SU-DHL-6 (cell line): ENCODE results near the gene NEK10.

Source experiments
- CTCF ChIP-seq: fragments of 200-600 bp; sonication (generic); IDR thresholded peaks from one replicate; pipeline ENCODE4 v1.5.1; 2017; ENCODE audit warnings: antibody characterized with exemption, mild to moderate bottlenecking, low read length, moderate library complexity; ENCODE audit not compliant: insufficient read depth, poor library complexity, severe bottlenecking
- EZH2phosphoT487 ChIP-seq: fragments of 200-600 bp; sonication (generic), shearing (Covaris generic); conservative IDR thresholded peaks from 2 replicates; pipeline ENCODE4 v1.6.1; 2018; ENCODE audit warnings: mild to moderate bottlenecking, antibody characterized with exemption, low read length, moderate library complexity, mixed read lengths

- no peak for TF ChIP-seq CTCF
- no peak for TF ChIP-seq EZH2phosphoT487
Measured at GRCh38 chr3:27376109-27376772, 7.1 kb upstream of the NEK10 start.
